ENCODE results near the gene LKAAEAR1. TPM values are rescaled to one million over a fixed set of nuclear protein-coding genes. Genes with fewer than 3 reads are reported as not detected.

Gene LKAAEAR1
- total and polyA plus RNA-seq, 8 donors: 0.23 TPM; not detected in 7

GRCh38 chr20:64040231-64041039 lies 43.8 kb downstream of the LKAAEAR1 start:
- Histone ChIP-seq H3K4me1 (peaks cover 32 to 58% (median 53%) of the 10 kb centered on the region in 4 donors), H3K27me3 (peaks cover 3 to 99% (median 72%) of the 10 kb centered on the region in 3 donors), H3K36me3 (peaks cover 0 to 3% (median 3%) of the 10 kb centered on the region in 4 donors), H3K27ac (peak overlapping the region in 2 of 5 donors; percentile 5 to 61), H3K4me3 (no peak overlapping the region), H3K9me3 (no peaks in the 10 kb centered on the region)
- TF ChIP-seq EP300 (IDR thresholded peaks at IDR 0.05): no peak
- no peak for TF ChIP-seq CTCF (IDR thresholded peaks at IDR 0.05)
- no peak for TF ChIP-seq POLR2A (IDR thresholded peaks at IDR 0.05)
- no peak for TF ChIP-seq POLR2AphosphoS5 (IDR thresholded peaks at IDR 0.05)
- WGBS, 5 donors: 65 to 75% (median 68%) methylated on average over 9 to 12 of the region's 12 CpGs
- intact Hi-C loops (cut with DNase I; ENCODE audit: low total_unique reads): no loop called here
- DNase-seq: no peak

GRCh38 chr20:64039293-64040160 lies 44.7 kb downstream of the LKAAEAR1 start:
- H3K27me3 ChIP-seq: peaks cover 0 to 90% (median 64%) of the 10 kb centered on the region in 3 donors
- peak overlapping the region; percentile 48 to 67 (median 54) for H3K4me3 ChIP-seq
- TF ChIP-seq POLR2A (IDR thresholded peaks at IDR 0.05): no peak
- TF ChIP-seq CTCF (IDR thresholded peaks at IDR 0.05): no peak
- TF ChIP-seq EP300 (IDR thresholded peaks at IDR 0.05): no peak
- TF ChIP-seq POLR2AphosphoS5 (IDR thresholded peaks at IDR 0.05): no peak
- peaks cover 32 to 59% (median 54%) of the 10 kb centered on the region in 4 donors for H3K4me1 ChIP-seq
- DNase-seq: no peak
- 8 to 16% (median 14%) methylated on average over 14 to 17 of the region's 17 CpGs for WGBS, 5 donors
- H3K36me3 ChIP-seq: peaks cover 0 to 12% (median 12%) of the 10 kb centered on the region in 4 donors
- peak overlapping the region in 4 of 5 donors; percentile 54 to 63 (median 59) for H3K27ac ChIP-seq
- intact Hi-C loops (cut with DNase I; ENCODE audit: low total_unique reads): no loop called here
- H3K9me3 ChIP-seq: no peaks in the 10 kb centered on the region

GRCh38 chr20:64038565-64039292 lies 45.5 kb downstream of the LKAAEAR1 start:
- DNase-seq: peak; percentile 78 to 93
- H3K27ac ChIP-seq: peak overlapping the region; percentile 23 to 63 (median 57)
- peaks cover 0 to 20% (median 19%) of the 10 kb centered on the region in 4 donors for H3K36me3 ChIP-seq
- peak overlapping the region; percentile 48 to 67 (median 54) for H3K4me3 ChIP-seq
- WGBS, 5 donors: 0 to 1% (median 0%) methylated on average over 3 to 91 of the region's 91 CpGs
- peaks cover 0 to 84% (median 64%) of the 10 kb centered on the region in 3 donors for H3K27me3 ChIP-seq
- H3K4me1 ChIP-seq: peaks cover 32 to 60% (median 55%) of the 10 kb centered on the region in 4 donors
- peak in 5 of 7 experiments; percentile 44 to 79 (median 72) for TF ChIP-seq CTCF (IDR thresholded peaks at IDR 0.05)
- TF ChIP-seq POLR2A (IDR thresholded peaks at IDR 0.05): no peak
- no peak for TF ChIP-seq EP300 (IDR thresholded peaks at IDR 0.05)
- peak in 1 of 3 donors; percentile 3 for TF ChIP-seq POLR2AphosphoS5 (IDR thresholded peaks at IDR 0.05)
- intact Hi-C loops (cut with DNase I; ENCODE audit: low total_unique reads): no loop called here
- H3K9me3 ChIP-seq: no peaks in the 10 kb centered on the region
